Loucy (cell line): ENCODE results near the gene RNF152.

Source experiments
- EZH2phosphoT487 ChIP-seq: fragments of 200-600 bp; IDR thresholded peaks from 2 replicates; pipeline ENCODE4 v1.6.1; 2018; ENCODE audit warnings: antibody characterized with exemption, mild to moderate bottlenecking, moderate library complexity, borderline replicate concordance
- TF ChIP-seq, protein P1 (sequence below): fragments of 200-600 bp; sonication (generic); conservative IDR thresholded peaks from 2 replicates; pipeline ENCODE4 v1.5.1; 2014; ENCODE audit warnings: mild to moderate bottlenecking, antibody characterized with exemption, low read length

DNA sequence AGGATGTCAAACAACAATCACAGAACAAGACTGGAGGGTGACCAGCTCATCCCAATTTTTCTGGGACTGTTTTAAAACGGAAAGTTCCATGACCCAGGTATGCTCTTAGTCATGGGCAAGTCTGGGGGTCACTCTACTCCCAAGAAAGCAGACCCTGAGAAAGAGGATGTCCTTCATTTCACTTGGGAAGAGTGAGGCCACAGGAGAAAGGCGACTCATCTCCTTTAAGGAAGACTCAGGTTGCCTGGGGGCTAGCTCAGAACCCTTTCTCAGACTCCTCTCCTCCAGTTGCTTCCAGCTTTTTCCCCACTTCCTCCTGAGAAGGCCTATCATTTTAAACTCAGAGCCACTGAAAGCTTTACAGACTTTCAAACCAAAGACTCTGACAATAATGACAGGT is 9.3 kb downstream of the RNF152 start:
- TF ChIP-seq, protein P1, sequence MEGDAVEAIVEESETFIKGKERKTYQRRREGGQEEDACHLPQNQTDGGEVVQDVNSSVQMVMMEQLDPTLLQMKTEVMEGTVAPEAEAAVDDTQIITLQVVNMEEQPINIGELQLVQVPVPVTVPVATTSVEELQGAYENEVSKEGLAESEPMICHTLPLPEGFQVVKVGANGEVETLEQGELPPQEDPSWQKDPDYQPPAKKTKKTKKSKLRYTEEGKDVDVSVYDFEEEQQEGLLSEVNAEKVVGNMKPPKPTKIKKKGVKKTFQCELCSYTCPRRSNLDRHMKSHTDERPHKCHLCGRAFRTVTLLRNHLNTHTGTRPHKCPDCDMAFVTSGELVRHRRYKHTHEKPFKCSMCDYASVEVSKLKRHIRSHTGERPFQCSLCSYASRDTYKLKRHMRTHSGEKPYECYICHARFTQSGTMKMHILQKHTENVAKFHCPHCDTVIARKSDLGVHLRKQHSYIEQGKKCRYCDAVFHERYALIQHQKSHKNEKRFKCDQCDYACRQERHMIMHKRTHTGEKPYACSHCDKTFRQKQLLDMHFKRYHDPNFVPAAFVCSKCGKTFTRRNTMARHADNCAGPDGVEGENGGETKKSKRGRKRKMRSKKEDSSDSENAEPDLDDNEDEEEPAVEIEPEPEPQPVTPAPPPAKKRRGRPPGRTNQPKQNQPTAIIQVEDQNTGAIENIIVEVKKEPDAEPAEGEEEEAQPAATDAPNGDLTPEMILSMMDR: no peak
- TF ChIP-seq EZH2phosphoT487: no peak
